ENCODE measurements around the gene ST8SIA2.

Gene ST8SIA2

DNA sequence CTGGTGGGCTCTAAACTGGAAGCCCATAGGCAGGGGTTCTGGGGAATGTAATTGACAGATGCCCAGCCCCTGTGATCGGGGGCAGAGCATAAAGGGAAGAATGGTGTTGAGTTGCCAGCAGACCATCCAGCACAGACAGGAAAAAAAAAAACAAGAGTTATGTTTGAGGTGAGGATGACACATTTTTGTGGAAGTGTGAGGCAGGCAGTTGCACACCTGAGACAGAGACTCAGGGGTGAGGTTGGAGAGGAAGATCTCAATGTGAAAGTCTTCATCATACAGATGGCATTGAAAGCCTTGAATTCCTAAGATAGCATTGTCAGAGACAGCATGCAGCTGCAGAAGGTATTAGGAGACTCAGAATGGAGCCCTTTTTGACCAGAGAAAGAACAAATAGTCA lies 18.6 kb upstream of the ST8SIA2 start:
- H3K27ac ChIP-seq (ENCODE audit: insufficient read depth, low read length, poor library complexity, severe bottlenecking), result no peak overlapping the region
- no peak for DNase-seq
- no peaks in the 10 kb centered on the region for H3K4me1 ChIP-seq (ENCODE audit: control insufficient read depth, insufficient read depth, low read length, poor library complexity, severe bottlenecking)
- H3K4me3 ChIP-seq (ENCODE audit: insufficient read depth, low read depth, low read length, poor library complexity, severe bottlenecking), result no peak overlapping the region
- H3K9me3 ChIP-seq (ENCODE audit: control insufficient read depth, low read length), result no peaks in the 10 kb centered on the region
- no peaks in the 10 kb centered on the region for H3K36me3 ChIP-seq (ENCODE audit: control insufficient read depth, insufficient read depth, low read length)
- no peaks in the 10 kb centered on the region for H3K27me3 ChIP-seq (replicated peaks; ENCODE audit: control insufficient read depth, insufficient read depth, low read length, poor library complexity, severe bottlenecking)

- H3K9me3 ChIP-seq (ENCODE audit: control insufficient read depth, low read length), result no peaks in the 10 kb centered on the region
- H3K36me3 ChIP-seq (ENCODE audit: control insufficient read depth, insufficient read depth, low read length), result no peaks in the 10 kb centered on the region
- no peak overlapping the region for H3K27ac ChIP-seq (ENCODE audit: insufficient read depth, low read length, poor library complexity, severe bottlenecking)
- no peak overlapping the region for H3K4me3 ChIP-seq (ENCODE audit: insufficient read depth, low read depth, low read length, poor library complexity, severe bottlenecking)
- H3K4me1 ChIP-seq (ENCODE audit: control insufficient read depth, insufficient read depth, low read length, poor library complexity, severe bottlenecking), result no peaks in the 10 kb centered on the region
- DNase-seq, result no peak
- H3K27me3 ChIP-seq (replicated peaks; ENCODE audit: control insufficient read depth, insufficient read depth, low read length, poor library complexity, severe bottlenecking), result no peaks in the 10 kb centered on the region
These were observed 17.6 kb upstream of the ST8SIA2 start for GRCh38 chr15:92376109-92376508.

- H3K27ac ChIP-seq (ENCODE audit: insufficient read depth, low read length, poor library complexity, severe bottlenecking), result no peak overlapping the region
- H3K4me1 ChIP-seq (ENCODE audit: control insufficient read depth, insufficient read depth, low read length, poor library complexity, severe bottlenecking), result no peaks in the 10 kb centered on the region
- H3K36me3 ChIP-seq (ENCODE audit: control insufficient read depth, insufficient read depth, low read length), result no peaks in the 10 kb centered on the region
- H3K9me3 ChIP-seq (ENCODE audit: control insufficient read depth, low read length), result no peaks in the 10 kb centered on the region
- no peaks in the 10 kb centered on the region for H3K27me3 ChIP-seq (replicated peaks; ENCODE audit: control insufficient read depth, insufficient read depth, low read length, poor library complexity, severe bottlenecking)
- H3K4me3 ChIP-seq (ENCODE audit: insufficient read depth, low read depth, low read length, poor library complexity, severe bottlenecking), result no peak overlapping the region
- no peak for DNase-seq
These were observed 16.4 kb upstream of the ST8SIA2 start for GRCh38 chr15:92377083-92377789.

DNA sequence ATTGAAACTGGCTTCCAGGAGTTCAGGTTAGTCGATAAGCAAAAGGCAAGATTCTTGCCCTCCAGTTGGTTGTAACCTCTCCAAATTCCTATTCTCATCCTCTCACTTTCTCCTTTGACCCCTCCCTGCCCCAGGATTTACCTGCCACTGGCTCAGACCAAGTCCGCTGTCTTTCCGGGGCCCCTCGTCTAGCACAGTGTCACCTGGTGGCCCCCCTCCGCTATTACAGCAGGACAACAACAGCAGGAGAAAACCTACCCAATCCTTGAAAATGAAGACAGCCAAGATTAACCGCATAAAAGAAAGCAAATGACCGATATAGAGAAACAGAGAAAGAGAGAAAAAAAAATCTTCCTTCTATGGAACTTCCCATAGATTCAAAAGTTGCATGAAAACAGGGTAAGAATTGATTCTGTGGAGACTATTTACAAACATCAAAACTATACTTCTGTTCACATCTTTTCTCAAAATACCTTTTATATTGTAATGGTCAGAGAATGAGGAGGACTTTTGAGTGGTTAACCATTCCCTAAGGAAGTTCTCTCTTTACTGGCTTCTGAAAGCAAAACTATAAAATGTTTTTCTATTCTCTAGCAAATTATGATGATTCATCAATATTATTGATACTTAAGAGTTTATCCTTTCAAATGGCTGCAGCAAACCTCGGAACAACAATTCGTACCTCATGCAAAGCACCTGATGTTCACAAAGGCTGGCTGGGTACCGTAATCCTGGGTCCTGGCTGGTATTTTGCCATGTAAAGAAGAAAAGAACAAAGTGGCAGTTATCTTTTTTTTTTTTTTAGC lies 10.0 kb upstream of the ST8SIA2 start:
- no peak for DNase-seq
- Histone ChIP-seq H3K27ac (ENCODE audit: insufficient read depth, low read length, poor library complexity, severe bottlenecking) (no peak overlapping the region), H3K4me1 (ENCODE audit: control insufficient read depth, insufficient read depth, low read length, poor library complexity, severe bottlenecking) (no peaks in the 10 kb centered on the region), H3K4me3 (ENCODE audit: insufficient read depth, low read depth, low read length, poor library complexity, severe bottlenecking) (no peak overlapping the region), H3K27me3 (replicated peaks; ENCODE audit: control insufficient read depth, insufficient read depth, low read length, poor library complexity, severe bottlenecking) (no peaks in the 10 kb centered on the region), H3K36me3 (ENCODE audit: control insufficient read depth, insufficient read depth, low read length) (no peaks in the 10 kb centered on the region), H3K9me3 (ENCODE audit: control insufficient read depth, low read length) (no peaks in the 10 kb centered on the region)

DNA sequence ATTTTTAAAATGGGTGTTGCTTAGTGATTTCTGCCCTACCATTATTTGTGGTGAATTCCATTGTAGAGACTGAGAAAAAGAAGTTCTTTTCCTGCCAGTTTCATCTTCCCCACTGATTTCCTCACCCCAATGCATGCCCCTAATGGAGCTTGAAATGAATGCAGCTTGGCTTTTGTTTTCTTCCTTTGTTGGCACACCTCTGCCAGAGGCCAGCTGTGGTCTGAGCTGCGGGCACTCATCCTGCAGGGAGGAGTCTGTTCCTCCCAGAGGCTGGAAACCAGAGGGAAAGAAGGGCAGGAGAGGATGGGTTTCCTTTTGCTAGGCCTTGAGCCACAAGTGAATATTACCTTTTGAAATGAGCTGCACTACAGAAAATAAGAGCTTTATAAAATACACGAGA lies 9.3 kb upstream of the ST8SIA2 start:
- Histone ChIP-seq H3K27ac (ENCODE audit: insufficient read depth, low read length, poor library complexity, severe bottlenecking) (no peak overlapping the region), H3K27me3 (replicated peaks; ENCODE audit: control insufficient read depth, insufficient read depth, low read length, poor library complexity, severe bottlenecking) (no peaks in the 10 kb centered on the region), H3K9me3 (ENCODE audit: control insufficient read depth, low read length) (no peaks in the 10 kb centered on the region), H3K36me3 (ENCODE audit: control insufficient read depth, insufficient read depth, low read length) (no peaks in the 10 kb centered on the region), H3K4me1 (ENCODE audit: control insufficient read depth, insufficient read depth, low read length, poor library complexity, severe bottlenecking) (no peaks in the 10 kb centered on the region), H3K4me3 (ENCODE audit: insufficient read depth, low read depth, low read length, poor library complexity, severe bottlenecking) (no peak overlapping the region)
- no peak for DNase-seq

DNA sequence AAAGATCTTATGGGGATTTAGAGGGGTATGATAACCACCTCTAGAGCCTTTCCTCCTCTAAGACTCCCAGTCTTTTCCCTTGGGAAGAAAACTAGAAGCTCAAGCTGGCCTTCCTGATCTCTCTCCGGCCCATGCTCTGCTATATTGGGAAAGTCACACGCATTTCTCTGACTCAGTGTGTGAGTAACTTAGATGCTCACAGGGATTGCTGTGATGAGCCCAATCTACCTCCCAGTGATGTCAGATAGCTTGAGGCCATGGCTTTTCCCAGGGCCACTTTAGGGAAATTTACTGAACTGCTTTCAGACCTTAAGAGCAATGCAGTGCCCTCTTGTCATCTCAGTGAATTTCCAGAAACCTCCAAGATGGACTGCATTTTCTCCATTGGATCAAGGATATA lies 8.6 kb upstream of the ST8SIA2 start:
- H3K27ac ChIP-seq (ENCODE audit: insufficient read depth, low read length, poor library complexity, severe bottlenecking), result no peak overlapping the region
- H3K36me3 ChIP-seq (ENCODE audit: control insufficient read depth, insufficient read depth, low read length), result no peaks in the 10 kb centered on the region
- no peaks in the 10 kb centered on the region for H3K4me1 ChIP-seq (ENCODE audit: control insufficient read depth, insufficient read depth, low read length, poor library complexity, severe bottlenecking)
- no peak for DNase-seq
- peaks cover 4% of the 10 kb centered on the region for H3K27me3 ChIP-seq (replicated peaks; ENCODE audit: control insufficient read depth, insufficient read depth, low read length, poor library complexity, severe bottlenecking)
- H3K9me3 ChIP-seq (ENCODE audit: control insufficient read depth, low read length), result no peaks in the 10 kb centered on the region
- H3K4me3 ChIP-seq (ENCODE audit: insufficient read depth, low read depth, low read length, poor library complexity, severe bottlenecking), result no peak overlapping the region

DNA sequence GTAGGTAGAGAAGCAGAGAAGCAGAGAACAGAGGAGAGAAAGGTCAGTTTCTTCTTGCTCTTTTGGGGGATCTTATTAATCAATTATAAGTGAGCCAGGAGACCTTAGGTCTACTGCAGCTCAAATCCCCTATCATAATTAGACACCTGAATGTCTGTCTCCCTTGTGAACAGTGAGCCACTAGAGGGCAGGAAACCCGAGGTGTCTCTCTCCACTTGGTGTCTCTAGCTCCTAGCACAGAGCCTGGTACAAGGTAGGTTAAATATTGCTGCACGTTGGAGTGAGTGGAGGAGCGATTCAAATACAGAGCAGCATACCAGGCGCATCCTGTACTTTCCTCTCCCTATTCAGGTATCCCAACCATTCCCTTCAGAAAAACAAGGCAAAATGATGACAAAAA lies 2.0 kb upstream of the ST8SIA2 start:
- Histone ChIP-seq H3K36me3 (ENCODE audit: control insufficient read depth, insufficient read depth, low read length) (no peaks in the 10 kb centered on the region), H3K27me3 (replicated peaks; ENCODE audit: control insufficient read depth, insufficient read depth, low read length, poor library complexity, severe bottlenecking) (peaks cover 14% of the 10 kb centered on the region), H3K4me3 (ENCODE audit: insufficient read depth, low read depth, low read length, poor library complexity, severe bottlenecking) (no peak overlapping the region), H3K4me1 (ENCODE audit: control insufficient read depth, insufficient read depth, low read length, poor library complexity, severe bottlenecking) (no peaks in the 10 kb centered on the region), H3K27ac (ENCODE audit: insufficient read depth, low read length, poor library complexity, severe bottlenecking) (no peak overlapping the region), H3K9me3 (ENCODE audit: control insufficient read depth, low read length) (no peaks in the 10 kb centered on the region)
- DNase-seq, result no peak

DNA sequence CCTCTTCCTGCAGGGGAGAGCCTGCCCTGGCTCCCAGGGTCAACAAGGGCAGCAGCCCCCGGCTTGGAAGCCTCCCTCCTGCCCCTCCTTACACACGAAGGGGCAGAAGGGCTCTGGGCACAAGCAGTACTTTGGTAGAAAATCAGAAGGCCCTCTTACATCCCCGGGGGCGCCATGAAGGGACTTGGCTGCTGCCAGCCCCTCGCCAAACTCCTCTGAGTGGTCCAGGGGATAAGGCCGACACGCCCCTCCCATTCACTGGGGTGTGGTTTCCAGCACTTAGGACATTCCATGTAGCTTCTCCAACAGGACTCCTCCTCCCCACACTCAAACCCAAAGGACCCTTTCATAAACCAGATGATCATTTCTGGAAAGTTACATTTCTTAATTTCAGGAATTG lies 1.2 kb upstream of the ST8SIA2 start:
- Histone ChIP-seq H3K27ac (ENCODE audit: insufficient read depth, low read length, poor library complexity, severe bottlenecking) (no peak overlapping the region), H3K9me3 (ENCODE audit: control insufficient read depth, low read length) (no peaks in the 10 kb centered on the region), H3K27me3 (replicated peaks; ENCODE audit: control insufficient read depth, insufficient read depth, low read length, poor library complexity, severe bottlenecking) (peaks cover 17% of the 10 kb centered on the region), H3K4me3 (ENCODE audit: insufficient read depth, low read depth, low read length, poor library complexity, severe bottlenecking) (no peak overlapping the region), H3K4me1 (ENCODE audit: control insufficient read depth, insufficient read depth, low read length, poor library complexity, severe bottlenecking) (no peaks in the 10 kb centered on the region), H3K36me3 (ENCODE audit: control insufficient read depth, insufficient read depth, low read length) (no peaks in the 10 kb centered on the region)
- no peak for DNase-seq

DNA sequence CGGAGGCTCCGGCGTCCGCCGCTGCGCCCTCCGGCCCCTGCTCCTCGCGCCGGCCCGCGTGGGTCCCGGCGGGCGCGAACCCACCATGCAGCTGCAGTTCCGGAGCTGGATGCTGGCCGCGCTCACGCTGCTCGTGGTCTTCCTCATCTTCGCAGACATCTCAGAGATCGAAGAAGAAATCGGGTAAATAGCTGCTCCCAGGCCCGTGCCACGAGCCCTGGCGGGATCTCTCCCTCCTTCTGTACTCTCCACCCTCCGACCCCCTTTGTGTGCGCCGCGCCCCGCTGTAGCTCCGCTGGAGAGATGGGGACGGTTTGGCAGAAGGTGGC lies 263 bp downstream of the ST8SIA2 start:
- no peaks in the 10 kb centered on the region for H3K36me3 ChIP-seq (ENCODE audit: control insufficient read depth, insufficient read depth, low read length)
- peaks cover 17% of the 10 kb centered on the region for H3K27me3 ChIP-seq (replicated peaks; ENCODE audit: control insufficient read depth, insufficient read depth, low read length, poor library complexity, severe bottlenecking)
- no peak overlapping the region for H3K27ac ChIP-seq (ENCODE audit: insufficient read depth, low read length, poor library complexity, severe bottlenecking)
- H3K4me1 ChIP-seq (ENCODE audit: control insufficient read depth, insufficient read depth, low read length, poor library complexity, severe bottlenecking), result no peaks in the 10 kb centered on the region
- no peak overlapping the region for H3K4me3 ChIP-seq (ENCODE audit: insufficient read depth, low read depth, low read length, poor library complexity, severe bottlenecking)
- H3K9me3 ChIP-seq (ENCODE audit: control insufficient read depth, low read length), result no peaks in the 10 kb centered on the region
- DNase-seq, result no peak

DNA sequence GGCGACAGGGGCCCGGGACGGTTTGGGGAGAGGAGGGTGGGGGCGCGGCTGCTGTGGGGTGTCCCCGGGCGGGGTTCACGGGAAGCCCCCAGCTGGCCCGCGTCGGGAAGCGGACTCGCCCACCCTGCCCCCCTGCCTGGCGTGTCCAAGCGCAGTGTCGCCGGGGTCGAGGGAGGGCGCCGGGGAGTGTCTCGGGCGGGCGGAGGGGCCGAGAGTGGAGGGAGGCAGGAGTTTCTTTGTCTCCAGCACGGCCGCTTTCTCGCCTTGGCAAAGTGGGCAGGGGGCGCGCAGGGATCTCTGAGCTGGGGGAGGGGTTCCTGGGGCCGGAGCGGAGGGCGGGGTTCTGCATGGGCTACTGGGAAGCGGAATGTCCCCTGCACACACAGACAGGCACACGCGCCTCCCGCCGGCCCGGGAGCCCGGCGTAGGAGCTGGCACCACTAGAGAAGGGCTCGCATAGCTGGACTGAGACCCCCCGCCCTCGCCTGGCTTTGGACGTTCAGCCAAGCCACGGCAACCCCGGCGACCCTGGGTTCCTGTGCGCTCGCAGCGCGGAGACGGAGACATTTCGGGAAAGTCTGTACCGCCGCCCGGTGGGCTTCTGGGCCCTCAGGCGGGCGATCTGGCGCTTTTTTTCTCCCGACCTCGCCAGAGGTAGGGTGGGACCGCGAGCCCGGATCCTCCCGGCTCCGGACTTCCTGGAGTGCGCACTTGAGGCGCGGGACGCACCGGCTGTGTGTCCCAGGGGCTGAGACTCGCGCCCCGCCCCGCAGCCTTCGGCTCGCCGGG lies 822 bp downstream of the ST8SIA2 start:
- Histone ChIP-seq H3K27me3 (replicated peaks; ENCODE audit: control insufficient read depth, insufficient read depth, low read length, poor library complexity, severe bottlenecking) (peaks cover 17% of the 10 kb centered on the region), H3K4me3 (ENCODE audit: insufficient read depth, low read depth, low read length, poor library complexity, severe bottlenecking) (no peak overlapping the region), H3K9me3 (ENCODE audit: control insufficient read depth, low read length) (no peaks in the 10 kb centered on the region), H3K4me1 (ENCODE audit: control insufficient read depth, insufficient read depth, low read length, poor library complexity, severe bottlenecking) (no peaks in the 10 kb centered on the region), H3K27ac (ENCODE audit: insufficient read depth, low read length, poor library complexity, severe bottlenecking) (no peak overlapping the region), H3K36me3 (ENCODE audit: control insufficient read depth, insufficient read depth, low read length) (no peaks in the 10 kb centered on the region)
- DNase-seq, result no peak
